ENCODE results near the gene KRTAP4-11. TPM values are rescaled to one million over a fixed set of nuclear protein-coding genes. Genes with fewer than 3 reads are reported as not detected.

The KRTAP4-11 gene
- total and polyA plus RNA-seq, 2 of the 8 experiments (the other 6 are each of a cell fraction or from before 2014, with no cell fraction given) = not detected

DNA sequence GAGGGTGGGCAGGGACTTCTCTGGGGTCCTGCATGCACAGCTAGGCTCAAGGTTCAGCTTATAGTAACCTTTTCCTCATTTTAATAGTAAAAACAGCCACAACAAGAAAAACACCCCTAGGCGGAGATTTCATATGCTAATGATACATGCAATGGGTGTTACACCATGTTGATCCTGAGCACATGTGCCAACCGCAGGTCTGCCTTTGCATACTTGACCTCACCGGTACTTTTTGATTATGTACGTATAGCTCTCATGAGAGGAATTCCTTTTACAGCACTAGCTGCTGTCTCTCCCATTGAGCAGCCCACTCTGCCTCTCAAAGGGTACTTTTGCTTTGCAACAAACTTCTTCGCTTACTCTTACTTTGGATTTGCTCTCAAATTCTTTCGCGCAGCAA, 22.1 kb downstream of the KRTAP4-11 start:
- peaks cover 3 to 6% of the 10 kb centered on the region in 2 experiments; a peak in 1 of 4 replicates for H3K9me3 ChIP-seq (ENCODE audit: insufficient read depth in 2 of 2, low read depth in 1 of 2, low read length in 1 of 2)
- H4K20me1 ChIP-seq (replicated peaks in 1 of 2; ENCODE audit: control insufficient read depth in 1 of 2, insufficient read depth in 2 of 2, low read length in 2 of 2) = no peaks in the 10 kb centered on the region
- H2BK20ac ChIP-seq (ENCODE audit: low read length) = no peak overlapping the region
- H3K14ac ChIP-seq (ENCODE audit: insufficient read length) = no peak overlapping the region
- no peak overlapping the region for H4K5ac ChIP-seq (ENCODE audit: insufficient read length, low read depth, low read length)
- H2AFZ ChIP-seq (ENCODE audit: low read length) = no peak overlapping the region
- no peaks in the 10 kb centered on the region for H3K36me3 ChIP-seq (ENCODE audit: control insufficient read depth in 2 of 4, insufficient read depth in 4 of 4, low read length in 3 of 4)
- H3K79me2 ChIP-seq (ENCODE audit: control insufficient read depth in 1 of 2, insufficient read depth in 2 of 2, low read length in 2 of 2) = no peaks in the 10 kb centered on the region
- no peak for DNase-seq (ENCODE audit: low read depth in 1 of 2, low spot score in 2 of 2)
- no peak overlapping the region for H2BK120ac ChIP-seq (replicated peaks; ENCODE audit: low read depth, low read length)
- no peaks in the 10 kb centered on the region for H3K4me1 ChIP-seq (replicated peaks in 1 of 4; ENCODE audit: control insufficient read depth in 3 of 4, insufficient read depth in 4 of 4, low read length in 3 of 4)
- H3K4me2 ChIP-seq (ENCODE audit: insufficient read depth in 1 of 2, low read depth in 2 of 2, low read length in 2 of 2) = no peak overlapping the region
- no peak overlapping the region for H4K8ac ChIP-seq (ENCODE audit: extremely low read depth, insufficient read depth, low read length)
- CTCF ChIA-PET (ENCODE audit: partially characterized antibody) = no interaction called here
- no peak overlapping the region for H3K23ac ChIP-seq (ENCODE audit: insufficient read length)
- H3K56ac ChIP-seq (replicated peaks; ENCODE audit: insufficient read length, low read depth, low read length) = no peak overlapping the region
- H3K79me1 ChIP-seq (ENCODE audit: low read depth, low read length) = no peaks in the 10 kb centered on the region
- H3K9ac ChIP-seq (replicated peaks in 1 of 4; ENCODE audit: extremely low read depth in 1 of 4, low read depth in 3 of 4, low read length in 3 of 4) = no peak overlapping the region
- H3K4me3 ChIP-seq (ENCODE audit: extremely low read depth in 1 of 4, insufficient read depth in 2 of 4, low read depth in 3 of 4, low read length in 4 of 4) = no peak overlapping the region
- no peak for FAIRE-seq
- no peak overlapping the region for H3K18ac ChIP-seq (ENCODE audit: extremely low read depth, low read length)
- H2AK5ac ChIP-seq (ENCODE audit: low read depth, low read length) = no peak overlapping the region
- H3K4ac ChIP-seq (replicated peaks; ENCODE audit: insufficient read length, low read depth, low read length) = no peak overlapping the region
- WGBS, 2 experiments (ENCODE audit: extremely low coverage in 1 of 2, insufficient coverage in 1 of 2, insufficient read length in 1 of 2, insufficient replicate concordance in 2 of 2, low coverage in 1 of 2, low lambda C conversion rate in 2 of 2, missing lambda C conversion rate in 1 of 2) = 86% methylated on average over 7 of the region's 7 CpGs; no CpG with 5 or more reads in 1 of the 2 experiments
- H2BK12ac ChIP-seq (ENCODE audit: low read depth, low read length) = no peak overlapping the region
- POLR2A ChIA-PET (ENCODE audit: partially characterized antibody) = no interaction called here
- no peaks in the 10 kb centered on the region for H3K27me3 ChIP-seq (replicated peaks in 1 of 4; ENCODE audit: control insufficient read depth in 3 of 4, extremely low read depth in 1 of 4, insufficient read depth in 3 of 4, low read length in 3 of 4)
- H4K91ac ChIP-seq (replicated peaks; ENCODE audit: insufficient read length, low read length) = no peak overlapping the region
- H3K23me2 ChIP-seq (ENCODE audit: low read depth, low read length) = no peaks in the 10 kb centered on the region
- H2BK5ac ChIP-seq (ENCODE audit: low read depth, low read length) = no peak overlapping the region
- no peak overlapping the region for H3K27ac ChIP-seq (ENCODE audit: low read depth, low read length)
- no peak overlapping the region for H2BK15ac ChIP-seq (ENCODE audit: low read length)
- TF ChIP-seq ZNF274 (IDR thresholded peaks at IDR 0.05; ENCODE audit: borderline replicate concordance, extremely low read depth, low read length) = no peak
- TF ChIP-seq, protein P1, sequence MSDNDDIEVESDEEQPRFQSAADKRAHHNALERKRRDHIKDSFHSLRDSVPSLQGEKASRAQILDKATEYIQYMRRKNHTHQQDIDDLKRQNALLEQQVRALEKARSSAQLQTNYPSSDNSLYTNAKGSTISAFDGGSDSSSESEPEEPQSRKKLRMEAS (IDR thresholded peaks at IDR 0.05) = no peak
- no peak for TF ChIP-seq CTBP2 (IDR thresholded peaks at IDR 0.05; ENCODE audit: borderline replicate concordance, insufficient read depth, insufficient read length, low read length)
- TF ChIP-seq, protein P2, sequence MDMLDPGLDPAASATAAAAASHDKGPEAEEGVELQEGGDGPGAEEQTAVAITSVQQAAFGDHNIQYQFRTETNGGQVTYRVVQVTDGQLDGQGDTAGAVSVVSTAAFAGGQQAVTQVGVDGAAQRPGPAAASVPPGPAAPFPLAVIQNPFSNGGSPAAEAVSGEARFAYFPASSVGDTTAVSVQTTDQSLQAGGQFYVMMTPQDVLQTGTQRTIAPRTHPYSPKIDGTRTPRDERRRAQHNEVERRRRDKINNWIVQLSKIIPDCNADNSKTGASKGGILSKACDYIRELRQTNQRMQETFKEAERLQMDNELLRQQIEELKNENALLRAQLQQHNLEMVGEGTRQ (IDR thresholded peaks at IDR 0.05; ENCODE audit: low read length) = no peak
- TF ChIP-seq JUND (IDR thresholded peaks at IDR 0.05; ENCODE audit: low read length) = no peak
- TF ChIP-seq YY1 (IDR thresholded peaks at IDR 0.05; ENCODE audit: low read depth, low read length) = no peak
- no peak for TF ChIP-seq SP1 (IDR thresholded peaks at IDR 0.05; ENCODE audit: low read depth, low read length)
- TF ChIP-seq TBP (IDR thresholded peaks at IDR 0.05; ENCODE audit: low read depth, low read length) = no peak
- TF ChIP-seq CBX5 (IDR thresholded peaks at IDR 0.05; ENCODE audit: low read depth, low read length) = no peak
- TF ChIP-seq, protein P3, sequence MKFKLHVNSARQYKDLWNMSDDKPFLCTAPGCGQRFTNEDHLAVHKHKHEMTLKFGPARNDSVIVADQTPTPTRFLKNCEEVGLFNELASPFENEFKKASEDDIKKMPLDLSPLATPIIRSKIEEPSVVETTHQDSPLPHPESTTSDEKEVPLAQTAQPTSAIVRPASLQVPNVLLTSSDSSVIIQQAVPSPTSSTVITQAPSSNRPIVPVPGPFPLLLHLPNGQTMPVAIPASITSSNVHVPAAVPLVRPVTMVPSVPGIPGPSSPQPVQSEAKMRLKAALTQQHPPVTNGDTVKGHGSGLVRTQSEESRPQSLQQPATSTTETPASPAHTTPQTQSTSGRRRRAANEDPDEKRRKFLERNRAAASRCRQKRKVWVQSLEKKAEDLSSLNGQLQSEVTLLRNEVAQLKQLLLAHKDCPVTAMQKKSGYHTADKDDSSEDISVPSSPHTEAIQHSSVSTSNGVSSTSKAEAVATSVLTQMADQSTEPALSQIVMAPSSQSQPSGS (IDR thresholded peaks at IDR 0.05; ENCODE audit: low read length) = no peak
- TF ChIP-seq RXRA (IDR thresholded peaks at IDR 0.05; ENCODE audit: insufficient read depth, low read depth, low read length) = no peak
- TF ChIP-seq HDAC2 (IDR thresholded peaks at IDR 0.05; ENCODE audit: borderline replicate concordance in 1 of 2, low read depth in 2 of 2, low read length in 2 of 2) = no peak
